Measurements from ENCODE around the gene NHS.

NHS gene

GRCh38 chrX:17488036-17488435 lies 113.0 kb downstream of the NHS start:
- H3K27me3 ChIP-seq (ENCODE audit: insufficient read depth, poor library complexity, severe bottlenecking): no peaks in the 10 kb centered on the region
- TF ChIP-seq CTCF (IDR thresholded peaks at IDR 0.05; ENCODE audit: insufficient read depth, low read length) (no peak), REST (IDR thresholded peaks at IDR 0.05; ENCODE audit: insufficient replicate concordance, low read depth) (no peak)

GRCh38 chrX:17494216-17494615 lies 119.2 kb downstream of the NHS start:
- TF ChIP-seq SPI1 (IDR thresholded peaks at IDR 0.05; ENCODE audit: borderline replicate concordance, low read depth) (no peak), GABPA (IDR thresholded peaks at IDR 0.05; ENCODE audit: low read depth) (no peak), REST (IDR thresholded peaks at IDR 0.05; ENCODE audit: insufficient replicate concordance, low read depth) (no peak), POLR2AphosphoS5 (IDR thresholded peaks at IDR 0.05; ENCODE audit: low read depth) (no peak), CTCF (IDR thresholded peaks at IDR 0.05; ENCODE audit: insufficient read depth, low read length) (no peak)
- Histone ChIP-seq H3K27me3 (ENCODE audit: insufficient read depth, poor library complexity, severe bottlenecking) (no peaks in the 10 kb centered on the region), H3K4me3 (replicated peaks; ENCODE audit: insufficient read depth, low read length) (no peak overlapping the region), H3K27ac (replicated peaks) (no peak overlapping the region)
- DNase-seq (ENCODE audit: low read depth in 1 of 2, low spot score in 1 of 2): no peak

More at GRCh38 chrX:17488036-17488435, 113.0 kb downstream of the NHS start:
- DNase-seq (ENCODE audit: low read depth in 1 of 2, low spot score in 1 of 2): no peak
- Histone ChIP-seq H3K27ac (replicated peaks) (no peak overlapping the region), H3K4me3 (replicated peaks; ENCODE audit: insufficient read depth, low read length) (no peak overlapping the region)

- TF ChIP-seq POLR2AphosphoS5 (IDR thresholded peaks at IDR 0.05; ENCODE audit: low read depth) (no peak), GABPA (IDR thresholded peaks at IDR 0.05; ENCODE audit: low read depth) (no peak), CTCF (IDR thresholded peaks at IDR 0.05; ENCODE audit: insufficient read depth, low read length) (no peak), SPI1 (IDR thresholded peaks at IDR 0.05; ENCODE audit: borderline replicate concordance, low read depth) (no peak), REST (IDR thresholded peaks at IDR 0.05; ENCODE audit: insufficient replicate concordance, low read depth) (no peak)
- no peak overlapping the region for H3K27ac ChIP-seq (replicated peaks)
- DNase-seq (ENCODE audit: low read depth in 1 of 2, low spot score in 1 of 2): no peak
- H3K4me3 ChIP-seq (replicated peaks; ENCODE audit: insufficient read depth, low read length): no peak overlapping the region
- no peaks in the 10 kb centered on the region for H3K27me3 ChIP-seq (ENCODE audit: insufficient read depth, poor library complexity, severe bottlenecking)
Observed at GRCh38 chrX:17495052-17495451, 120.1 kb downstream of the NHS start.
